GM21381 (cell line): Measurements from ENCODE around the gene SIL1.
"Not testable (repeated sequence)": the region's sequence is repeated elsewhere in the genome, so short reads cannot be mapped to it uniquely, and the experiment has no call there.

Experiments used
- ATAC-seq: cut with Tn5 transposase; IDR thresholded peaks from one replicate; pipeline ENCODE4 v1.9.1; 2021; ENCODE audit warnings: mild to moderate bottlenecking, moderate library complexity; ENCODE audit not compliant: unreplicated experiment

SIL1 gene

GRCh38 chr5:139205124-139205523 is 7.0 kb upstream of the SIL1 start:
- no peak for ATAC-seq

GRCh38 chr5:139204196-139204595 is 6.0 kb upstream of the SIL1 start:
- ATAC-seq: no peak

GRCh38 chr5:139199321-139199720 is 1.2 kb upstream of the SIL1 start:
- no peak for ATAC-seq

GRCh38 chr5:139196296-139196956 is 1.7 kb downstream of the SIL1 start:
- ATAC-seq: no peak

- no peak for ATAC-seq
Measured at GRCh38 chr5:139194486-139194885, 3.7 kb downstream of the SIL1 start.

- ATAC-seq: no peak
Measured at GRCh38 chr5:139193928-139194327, 4.2 kb downstream of the SIL1 start.

GRCh38 chr5:139192906-139193305 is 5.3 kb downstream of the SIL1 start:
- not testable (repeated sequence) for ATAC-seq

- not testable (repeated sequence) for ATAC-seq
Measured at GRCh38 chr5:139191954-139192353, 6.2 kb downstream of the SIL1 start.

GRCh38 chr5:139190125-139190524 is 8.0 kb downstream of the SIL1 start:
- no peak for ATAC-seq

GRCh38 chr5:139188558-139189270 is 9.5 kb downstream of the SIL1 start:
- no peak for ATAC-seq

- ATAC-seq: no peak
Measured at GRCh38 chr5:139186752-139187326, 11.3 kb downstream of the SIL1 start.

GRCh38 chr5:139186261-139186660 is 11.9 kb downstream of the SIL1 start:
- ATAC-seq: no peak

GRCh38 chr5:139185589-139185988 is 12.6 kb downstream of the SIL1 start:
- no peak for ATAC-seq

GRCh38 chr5:139183502-139183901 is 14.7 kb downstream of the SIL1 start:
- ATAC-seq: no peak

- ATAC-seq: no peak
Measured at GRCh38 chr5:139182528-139183296, 15.5 kb downstream of the SIL1 start.

GRCh38 chr5:139181835-139182452 is 16.2 kb downstream of the SIL1 start:
- ATAC-seq: no peak

GRCh38 chr5:139181322-139181730 is 16.8 kb downstream of the SIL1 start:
- ATAC-seq: no peak

GRCh38 chr5:139180850-139181249 is 17.3 kb downstream of the SIL1 start:
- no peak for ATAC-seq

GRCh38 chr5:139179778-139180513 is 18.2 kb downstream of the SIL1 start:
- ATAC-seq: not testable (repeated sequence)

GRCh38 chr5:139178935-139179334 is 19.2 kb downstream of the SIL1 start:
- no peak for ATAC-seq
